Measurements from ENCODE around the gene TAS2R39.

TAS2R39 gene

GRCh38 chr7:143216686-143217085, 33.5 kb downstream of the TAS2R39 start:
- no peak for DNase-seq

DNA sequence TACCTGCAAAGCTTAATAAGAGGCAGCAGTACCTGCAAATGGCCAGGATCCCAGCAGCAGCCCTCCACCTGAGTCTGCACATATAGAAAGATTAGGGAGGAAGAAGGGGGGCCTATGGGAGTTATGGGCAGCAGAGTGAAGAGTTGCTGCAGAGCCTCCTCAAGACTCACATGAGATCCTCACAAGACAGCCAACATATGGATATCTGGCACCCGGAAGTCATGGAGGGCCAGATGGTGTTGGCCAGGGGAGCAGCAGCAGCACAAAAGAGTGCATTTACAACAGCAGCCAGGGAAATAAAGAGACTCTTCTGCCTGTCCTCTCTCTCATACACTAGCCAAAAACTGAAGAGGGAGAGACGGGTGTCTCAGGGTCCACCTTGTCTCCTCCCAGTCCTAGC, 34.6 kb downstream of the TAS2R39 start:
- DNase-seq, result no peak

- no peak for DNase-seq
Measured at GRCh38 chr7:143221286-143221685, 38.1 kb downstream of the TAS2R39 start.

- no peak for DNase-seq
Measured at GRCh38 chr7:143221737-143222136, 38.5 kb downstream of the TAS2R39 start, which contains the start of gene TAS2R40. TSS of gene TAS2R40 (plus strand) at chr7:143222037. CDS start at chr7:143222079, 42 bp downstream.

DNA sequence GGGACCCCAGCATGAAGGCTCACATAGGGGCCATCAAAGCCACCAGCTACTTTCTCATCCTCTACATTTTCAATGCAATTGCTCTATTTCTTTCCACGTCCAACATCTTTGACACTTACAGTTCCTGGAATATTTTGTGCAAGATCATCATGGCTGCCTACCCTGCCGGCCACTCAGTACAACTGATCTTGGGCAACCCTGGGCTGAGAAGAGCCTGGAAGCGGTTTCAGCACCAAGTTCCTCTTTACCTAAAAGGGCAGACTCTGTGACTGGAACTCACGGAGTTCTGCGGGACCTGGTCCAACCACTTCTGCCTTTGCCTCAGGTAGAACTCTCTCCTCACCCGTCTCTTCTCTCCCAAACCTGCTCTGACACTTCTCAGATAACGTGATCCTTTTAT, 39.6 kb downstream of the TAS2R39 start:
- no peak for DNase-seq

- no peak for DNase-seq
Measured at GRCh38 chr7:143223784-143224183, 40.6 kb downstream of the TAS2R39 start.

GRCh38 chr7:143225047-143225446, 41.8 kb downstream of the TAS2R39 start:
- no peak for DNase-seq

GRCh38 chr7:143227806-143228205, 44.6 kb downstream of the TAS2R39 start:
- no peak for DNase-seq

DNA sequence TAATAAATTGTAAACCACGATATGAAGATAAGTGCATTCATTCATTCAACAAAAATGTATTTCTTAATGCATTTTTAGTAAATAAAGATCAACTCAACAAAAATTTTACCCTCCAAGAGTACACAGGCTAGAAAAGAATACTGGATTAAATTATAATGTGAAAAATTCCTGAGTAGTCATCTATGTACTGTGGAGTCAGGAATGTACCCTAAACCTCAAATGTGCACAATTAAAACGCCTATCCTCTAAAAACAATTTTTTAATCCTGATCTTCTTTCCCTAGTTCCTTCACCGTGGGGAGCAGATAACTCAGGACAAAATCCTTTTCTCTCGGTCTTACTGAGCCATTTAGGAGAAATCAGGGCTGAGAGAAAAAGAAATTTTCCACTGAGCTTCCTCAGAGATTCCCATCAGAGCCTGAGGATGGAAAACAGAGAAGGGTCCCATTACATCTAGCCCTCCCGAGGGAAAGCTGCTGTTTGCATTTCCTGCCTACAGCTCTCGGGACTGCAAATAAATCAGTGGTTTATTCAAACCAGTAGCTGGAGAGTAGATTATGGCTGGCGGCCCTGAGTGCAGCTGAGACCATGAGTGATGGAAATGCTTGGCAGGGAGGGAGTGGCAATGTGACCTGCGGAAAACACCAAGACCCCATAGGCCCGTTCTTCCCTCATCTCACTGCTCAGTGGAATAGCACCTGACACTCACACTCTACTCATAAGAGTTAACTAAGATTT, 46.0 kb downstream of the TAS2R39 start:
- no peak for DNase-seq

DNA sequence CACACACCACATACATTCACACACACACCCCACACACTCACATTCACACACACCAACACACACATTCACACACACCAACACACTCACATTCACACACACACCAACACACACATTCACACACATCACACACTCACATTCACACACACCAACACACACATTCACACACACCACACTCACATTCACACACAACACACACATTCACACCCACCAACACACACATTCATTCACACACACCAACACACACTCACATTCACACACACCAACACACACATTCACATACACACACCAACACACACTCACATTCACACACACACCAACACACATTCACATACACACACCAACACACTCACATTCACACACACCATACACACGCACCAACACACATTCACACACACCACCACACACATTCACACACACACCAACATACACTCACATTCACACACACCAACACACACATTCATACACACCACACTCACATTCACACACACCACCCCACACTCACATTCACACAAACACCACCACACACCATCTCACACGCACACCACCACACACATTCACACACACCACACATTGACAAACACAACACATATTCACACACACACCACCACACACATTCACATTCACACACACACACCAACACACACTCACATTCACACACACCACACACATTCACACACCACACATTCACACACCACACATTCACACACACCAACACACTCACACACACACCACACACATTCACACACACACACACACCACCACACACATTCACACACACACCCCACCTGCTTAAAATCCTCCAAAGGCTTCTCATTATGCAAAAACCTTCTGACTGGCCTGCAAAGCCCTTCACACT, 47.6 kb downstream of the TAS2R39 start:
- no peak for DNase-seq

Data from T-helper 2 cell (primary cell).